ENCODE data around the gene RIMBP2.

The RIMBP2 gene

GRCh38 chr12:130569521-130569920 is 146.6 kb downstream of the RIMBP2 start:
- no peak for DNase-seq (ENCODE audit: low spot score)

- DNase-seq (ENCODE audit: low spot score), result no peak
Measured at GRCh38 chr12:130568501-130568900, 147.6 kb downstream of the RIMBP2 start.

- DNase-seq (ENCODE audit: low spot score), result no peak
Measured at GRCh38 chr12:130568041-130568440, 148.1 kb downstream of the RIMBP2 start.

- no peak for DNase-seq (ENCODE audit: low spot score)
Measured at GRCh38 chr12:130566446-130567155, 149.5 kb downstream of the RIMBP2 start.

GRCh38 chr12:130565189-130565588 is 150.9 kb downstream of the RIMBP2 start:
- no peak for DNase-seq (ENCODE audit: low spot score)

- DNase-seq (ENCODE audit: low spot score), result no peak
Measured at GRCh38 chr12:130563323-130563722, 152.8 kb downstream of the RIMBP2 start.

GRCh38 chr12:130562716-130563115 is 153.4 kb downstream of the RIMBP2 start:
- DNase-seq (ENCODE audit: low spot score), result no peak

GRCh38 chr12:130560321-130560720 is 155.8 kb downstream of the RIMBP2 start:
- DNase-seq (ENCODE audit: low spot score), result no peak

- no peak for DNase-seq (ENCODE audit: low spot score)
Measured at GRCh38 chr12:130559806-130560205, 156.3 kb downstream of the RIMBP2 start.

- DNase-seq (ENCODE audit: low spot score), result no peak
Measured at GRCh38 chr12:130557886-130558765, 158.0 kb downstream of the RIMBP2 start.

GRCh38 chr12:130557201-130557600 is 158.9 kb downstream of the RIMBP2 start:
- DNase-seq (ENCODE audit: low spot score), result no peak

GRCh38 chr12:130556486-130557055 is 159.5 kb downstream of the RIMBP2 start:
- DNase-seq (ENCODE audit: low spot score), result no peak

GRCh38 chr12:130555628-130556485 is 160.2 kb downstream of the RIMBP2 start:
- DNase-seq (ENCODE audit: low spot score), result no peak

GRCh38 chr12:130555221-130555620 is 160.9 kb downstream of the RIMBP2 start:
- no peak for DNase-seq (ENCODE audit: low spot score)

- no peak for DNase-seq (ENCODE audit: low spot score)
Measured at GRCh38 chr12:130552483-130552996, 163.6 kb downstream of the RIMBP2 start.

- DNase-seq (ENCODE audit: low spot score), result no peak
Measured at GRCh38 chr12:130549361-130549760, 166.7 kb downstream of the RIMBP2 start.

- DNase-seq (ENCODE audit: low spot score), result no peak
Measured at GRCh38 chr12:130547480-130548155, 168.5 kb downstream of the RIMBP2 start.

- no peak for DNase-seq (ENCODE audit: low spot score)
Measured at GRCh38 chr12:130546494-130546893, 169.6 kb downstream of the RIMBP2 start.

- DNase-seq (ENCODE audit: low spot score), result no peak
Measured at GRCh38 chr12:130545475-130545874, 170.6 kb downstream of the RIMBP2 start.

GRCh38 chr12:130540376-130540775 is 175.7 kb downstream of the RIMBP2 start:
- DNase-seq (ENCODE audit: low spot score), result no peak
